HEK293T (cell line): Measurements from ENCODE around the gene ARHGAP26.
A peak's percentile ranks its signal among the peaks of the same experiment; 100 is the strongest.

Experiments used
- CTCF ChIA-PET: fragments of 350-600 bp; formaldehyde crosslinking; extraction: SDS; loops from one replicate; lab custom pipeline; 2021; ENCODE audit warnings: antibody characterized with exemption, inconsistent platforms; lab: Yijun Ruan, JAX
- POLR2A ChIA-PET: fragments of 350-600 bp; formaldehyde crosslinking; extraction: SDS; loops from one replicate; lab custom pipeline; 2020; ENCODE audit warnings: antibody characterized with exemption, inconsistent platforms; lab: Yijun Ruan, JAX
- DNase-seq: peaks from one replicate; pipeline ENCODE4 v3.0.0; 2012; ENCODE audit warnings: mixed read lengths; ENCODE audit errors: extremely low spot score
- ARNT ChIP-seq: fragments of 450-650 bp; IDR thresholded peaks from 2 replicates; pipeline ENCODE4 v1.6.1; 2017; ENCODE audit warnings: mild to moderate bottlenecking
- BHLHE40 ChIP-seq: fragments of 450-650 bp; IDR thresholded peaks from 2 replicates; pipeline ENCODE4 v1.6.1; 2016; ENCODE audit warnings: mild to moderate bottlenecking, moderate library complexity, borderline replicate concordance
- CTBP1 ChIP-seq: fragments of 450-650 bp; IDR thresholded peaks from 2 replicates; pipeline ENCODE4 v1.6.1; 2016; ENCODE audit warnings: borderline replicate concordance
- ELF4 ChIP-seq: fragments of 450-650 bp; IDR thresholded peaks from 2 replicates; pipeline ENCODE4 v1.6.1; 2017; ENCODE audit warnings: antibody characterized with exemption
- FOXA1 ChIP-seq: fragments of 450-650 bp; IDR thresholded peaks from 2 replicates; pipeline ENCODE4 v1.6.1; 2016; ENCODE audit warnings: mild to moderate bottlenecking
- FOXK2 ChIP-seq: fragments of 450-650 bp; IDR thresholded peaks from 2 replicates; pipeline ENCODE4 v1.6.1; 2016; ENCODE audit warnings: mild to moderate bottlenecking
- FOXM1 ChIP-seq: fragments of 450-650 bp; IDR thresholded peaks from 2 replicates; pipeline ENCODE4 v1.6.1; 2017; ENCODE audit warnings: mild to moderate bottlenecking, borderline replicate concordance
- HDGF ChIP-seq: fragments of 450-650 bp; IDR thresholded peaks from 2 replicates; pipeline ENCODE4 v1.6.1; 2017; ENCODE audit warnings: antibody characterized with exemption, borderline replicate concordance
- L3MBTL2 ChIP-seq: fragments of 450-650 bp; conservative IDR thresholded peaks from 2 replicates; pipeline ENCODE4 v1.6.1; 2016; ENCODE audit warnings: mild to moderate bottlenecking
- LEF1 ChIP-seq: fragments of 450-650 bp; IDR thresholded peaks from 2 replicates; pipeline ENCODE4 v1.6.1; 2017; ENCODE audit warnings: mild to moderate bottlenecking, borderline replicate concordance
- NFRKB ChIP-seq: fragments of 450-650 bp; IDR thresholded peaks from 2 replicates; pipeline ENCODE4 v1.6.1; 2016; ENCODE audit warnings: mild to moderate bottlenecking, moderate library complexity
- SP1 ChIP-seq: fragments of 450-650 bp; IDR thresholded peaks from 2 replicates; pipeline ENCODE4 v1.6.1; 2017
- SUZ12 ChIP-seq: fragments of 450-650 bp; IDR thresholded peaks from 2 replicates; pipeline ENCODE4 v1.6.1; 2016; ENCODE audit warnings: mild to moderate bottlenecking
- TARDBP ChIP-seq: fragments of 450-650 bp; IDR thresholded peaks from 2 replicates; pipeline ENCODE4 v1.6.1; 2016
- ZNF384 ChIP-seq: fragments of 450-650 bp; IDR thresholded peaks from 2 replicates; pipeline ENCODE4 v1.6.1; 2016
- TF ChIP-seq, protein P1 (sequence below): fragments of 450-650 bp; IDR thresholded peaks from 2 replicates; pipeline ENCODE4 v1.6.1; 2016

ARHGAP26 gene

DNA sequence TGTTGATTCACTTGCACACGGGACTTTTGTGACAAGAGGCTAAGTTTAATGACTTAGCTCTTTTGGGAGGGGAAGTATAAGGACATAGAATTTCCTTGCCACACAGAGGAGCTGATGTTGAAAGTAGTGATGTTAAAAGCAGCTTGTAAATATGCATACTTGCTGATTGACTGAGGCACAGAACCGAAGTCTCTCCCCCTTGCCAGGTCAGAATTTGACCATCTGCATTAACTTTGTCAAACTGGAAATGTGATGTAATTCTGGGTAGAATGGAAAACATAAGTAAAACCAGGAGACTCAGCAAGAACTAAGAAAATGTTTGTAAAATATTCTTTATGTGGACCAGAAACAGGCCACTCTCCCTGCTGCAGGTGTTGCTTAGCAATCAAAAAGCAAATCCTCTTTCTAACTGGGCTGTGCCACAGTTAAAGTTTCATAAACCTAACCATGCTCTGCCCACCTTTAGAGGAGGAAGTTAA is 349.2 kb downstream of the ARHGAP26 start:
- no peak for DNase-seq
- ChIA-PET POLR2A (interaction anchor here (0.9 to 1.2 kb wide), 2 partner anchors 11 to 12 kb away, joined by 3 read pairs; no protein-coding TSS in a partner anchor), CTCF (interaction anchor here (0.6 to 1.6 kb wide), 3 partner anchors 9 to 21 kb away, joined by 3 to 13 read pairs (median 4); no protein-coding TSS in a partner anchor)
- TF ChIP-seq SUZ12 (no peak), FOXA1 (no peak), CTBP1 (no peak), FOXM1 (no peak), SP1 (no peak), FOXK2 (no peak), NFRKB (no peak), ZNF384 (no peak)
- TF ChIP-seq, protein P1, sequence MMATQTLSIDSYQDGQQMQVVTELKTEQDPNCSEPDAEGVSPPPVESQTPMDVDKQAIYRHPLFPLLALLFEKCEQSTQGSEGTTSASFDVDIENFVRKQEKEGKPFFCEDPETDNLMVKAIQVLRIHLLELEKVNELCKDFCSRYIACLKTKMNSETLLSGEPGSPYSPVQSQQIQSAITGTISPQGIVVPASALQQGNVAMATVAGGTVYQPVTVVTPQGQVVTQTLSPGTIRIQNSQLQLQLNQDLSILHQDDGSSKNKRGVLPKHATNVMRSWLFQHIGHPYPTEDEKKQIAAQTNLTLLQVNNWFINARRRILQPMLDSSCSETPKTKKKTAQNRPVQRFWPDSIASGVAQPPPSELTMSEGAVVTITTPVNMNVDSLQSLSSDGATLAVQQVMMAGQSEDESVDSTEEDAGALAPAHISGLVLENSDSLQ: no peak

DNA sequence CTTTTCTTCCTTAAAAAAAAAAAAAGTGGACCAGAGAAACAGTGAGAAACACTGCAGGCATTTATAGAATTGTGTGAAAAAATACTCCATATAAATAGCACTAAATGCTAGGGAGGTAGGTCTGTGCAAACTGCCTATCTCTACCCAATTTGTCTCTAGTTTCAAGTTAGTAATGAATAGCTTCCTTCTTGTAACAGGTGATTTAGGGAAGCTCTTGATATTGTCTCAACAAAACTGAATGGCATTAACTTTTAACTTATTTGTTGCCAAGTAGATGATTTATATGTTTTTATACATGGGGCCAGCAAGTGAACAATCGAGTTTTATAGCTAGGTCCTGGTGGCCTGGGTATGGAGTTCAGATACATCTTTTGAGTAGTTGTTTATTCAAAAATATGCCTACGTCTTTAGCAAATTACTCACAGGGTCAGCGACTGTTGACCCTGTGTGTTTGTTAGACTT is 349.7 kb downstream of the ARHGAP26 start:
- ChIA-PET POLR2A (no interaction called here), CTCF (interaction anchor here (0.7 to 1.1 kb wide), 3 partner anchors 10 to 201 kb away, joined by 3 to 4 read pairs (median 3); no protein-coding TSS in a partner anchor)
- TF ChIP-seq SUZ12: no peak
- no peak for TF ChIP-seq FOXK2
- TF ChIP-seq, protein P1: peak; percentile 74
- no peak for TF ChIP-seq ELF4
- no peak for DNase-seq

DNA sequence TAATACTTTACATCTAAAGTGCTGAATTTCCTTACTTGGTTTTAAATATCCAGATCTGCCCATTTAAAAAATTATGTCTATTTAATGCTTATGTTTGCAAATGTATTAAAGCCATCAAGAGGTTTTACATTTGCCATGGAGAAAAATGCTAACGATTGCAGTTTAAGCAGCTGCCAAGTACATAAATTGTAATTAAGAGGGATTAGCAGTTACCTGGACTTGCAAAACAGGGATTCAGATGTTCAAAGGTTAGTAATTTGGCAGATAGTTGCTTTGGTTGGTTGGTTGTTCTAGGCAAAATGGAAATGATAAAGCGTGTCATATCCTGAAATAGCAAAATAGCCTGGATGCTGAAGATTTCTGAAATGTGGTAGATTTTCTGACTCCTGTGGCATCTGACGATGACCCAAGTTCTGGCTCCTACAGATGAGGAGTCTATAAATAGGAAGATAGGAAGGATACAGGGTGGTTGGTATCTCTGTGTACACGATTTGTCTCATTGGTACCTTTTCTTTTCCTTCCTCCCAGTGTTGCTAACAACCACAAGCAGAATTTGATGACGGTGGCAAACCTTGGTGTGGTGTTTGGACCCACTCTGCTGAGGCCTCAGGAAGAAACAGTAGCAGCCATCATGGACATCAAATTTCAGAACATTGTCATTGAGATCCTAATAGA is 350.4 kb downstream of the ARHGAP26 start:
- CTCF ChIA-PET: interaction anchor here (0.7 to 1.0 kb wide), 2 partner anchors 12 to 202 kb away, joined by 3 read pairs; no protein-coding TSS in a partner anchor
- POLR2A ChIA-PET: no interaction called here
- no peak for DNase-seq
- TF ChIP-seq SUZ12: no peak
- TF ChIP-seq HDGF: no peak
- no peak for TF ChIP-seq CTBP1
- no peak for TF ChIP-seq FOXK2
- TF ChIP-seq TARDBP: no peak
- TF ChIP-seq ELF4: no peak
- TF ChIP-seq ARNT: no peak
- no peak for TF ChIP-seq FOXM1
- TF ChIP-seq LEF1: no peak
- TF ChIP-seq L3MBTL2: no peak
- TF ChIP-seq BHLHE40: no peak
- TF ChIP-seq, protein P1: no peak
- TF ChIP-seq ZNF384: no peak
- no peak for TF ChIP-seq SP1
- no peak for TF ChIP-seq NFRKB
- no peak for TF ChIP-seq FOXA1

DNA sequence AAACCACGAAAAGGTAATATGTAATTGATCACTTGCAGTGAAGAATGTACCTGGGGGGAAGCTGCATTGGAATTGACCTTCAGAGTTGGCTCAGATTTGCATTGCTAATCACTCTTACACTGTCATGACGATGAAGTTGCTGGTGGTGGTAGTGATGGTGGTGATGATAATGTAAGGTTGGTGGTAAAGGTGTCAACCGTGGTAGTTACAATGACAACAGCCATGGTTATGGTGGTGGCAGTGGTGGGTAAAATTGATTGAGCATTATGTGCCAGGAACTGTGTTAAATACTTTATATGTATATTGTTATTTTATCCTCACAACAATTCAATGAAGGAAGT is 350.9 kb downstream of the ARHGAP26 start:
- ChIA-PET CTCF (no interaction called here), POLR2A (no interaction called here)
- no peak for DNase-seq
- TF ChIP-seq SUZ12: no peak
- TF ChIP-seq ZNF384: no peak
- no peak for TF ChIP-seq ELF4
- no peak for TF ChIP-seq FOXM1
- TF ChIP-seq HDGF: no peak
- no peak for TF ChIP-seq ARNT
- no peak for TF ChIP-seq FOXA1
- TF ChIP-seq CTBP1: no peak
- TF ChIP-seq, protein P1: no peak
- no peak for TF ChIP-seq TARDBP
- no peak for TF ChIP-seq L3MBTL2
- TF ChIP-seq SP1: no peak
- no peak for TF ChIP-seq NFRKB
- TF ChIP-seq FOXK2: no peak
- TF ChIP-seq LEF1: no peak

DNA sequence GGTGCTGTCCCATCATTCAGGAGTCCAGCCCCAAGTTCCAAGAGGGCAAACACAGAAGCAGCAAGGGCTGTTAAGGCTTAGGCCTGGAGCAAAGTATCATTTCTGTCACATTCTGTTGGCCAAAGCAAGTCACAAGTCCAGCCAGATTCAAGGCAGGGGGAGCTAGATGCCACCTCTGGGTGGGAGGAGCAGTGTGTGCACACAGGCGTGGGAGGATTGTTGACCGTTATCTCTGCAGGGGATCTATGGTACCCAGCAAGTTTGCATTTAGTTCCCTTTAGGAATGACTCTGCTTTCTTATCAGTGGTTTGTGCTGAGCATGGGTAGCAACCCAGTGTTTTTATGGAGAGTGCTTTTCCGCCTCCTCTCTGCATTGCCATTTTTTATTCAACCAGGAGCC is 354.4 kb downstream of the ARHGAP26 start:
- CTCF ChIA-PET: no interaction called here
- TF ChIP-seq FOXM1: no peak
- no peak for TF ChIP-seq SUZ12
- no peak for TF ChIP-seq FOXK2
- TF ChIP-seq L3MBTL2: no peak
- no peak for DNase-seq
- POLR2A ChIA-PET: no interaction called here
